Liver (tissue), 9 donors: Measurements from ENCODE around the gene ZNF346. TPM values are rescaled to one million over a fixed set of nuclear protein-coding genes. Genes with fewer than 3 reads are reported as not detected.

Experiments
- DNase-seq: peaks from one replicate; pipeline ENCODE4 v3.0.0-alpha.2; 2017; ENCODE audit warnings: low spot score
- H3K27ac ChIP-seq, 2 donors: one replicate each; pipeline ENCODE4 v1.7.0; 2013; ENCODE audit warnings: inconsistent platforms in 2 of 2, low read length in 2 of 2, control low read depth in 1 of 2, low read depth in 1 of 2, mild to moderate bottlenecking in 1 of 2
- H3K27me3 ChIP-seq, 4 donors: one replicate each; pipeline versions ENCODE4 v1.6.1 to v1.7.0; 2013; ENCODE audit warnings: low read length in 3 of 4, inconsistent platforms in 1 of 4, mild to moderate bottlenecking in 1 of 4, moderate library complexity in 1 of 4; ENCODE audit not compliant: control insufficient read depth in 4 of 4, insufficient read depth in 4 of 4
- H3K36me3 ChIP-seq, 4 donors: one replicate each; pipeline versions ENCODE4 v1.6.1 to v1.7.0; 2013; ENCODE audit warnings: low read length in 3 of 4, mild to moderate bottlenecking in 3 of 4, low read depth in 1 of 4, moderate library complexity in 1 of 4; ENCODE audit not compliant: control insufficient read depth in 4 of 4, insufficient read depth in 3 of 4
- H3K4me1 ChIP-seq, 4 donors: one replicate each; pipeline versions ENCODE4 v1.6.1 to v1.7.0; 2013; ENCODE audit warnings: low read length in 3 of 4, mild to moderate bottlenecking in 3 of 4, moderate library complexity in 1 of 4; ENCODE audit not compliant: control insufficient read depth in 4 of 4, insufficient read depth in 4 of 4
- H3K4me3 ChIP-seq, 3 donors: one replicate each; pipeline versions ENCODE4 v1.6.1 to v1.7.0; 2013; ENCODE audit warnings: low read length in 3 of 3, control low read depth in 1 of 3, low read depth in 1 of 3, mild to moderate bottlenecking in 1 of 3
- H3K9ac ChIP-seq, 2 donors: one replicate each; pipeline ENCODE4 v1.7.0; 2013; ENCODE audit warnings: low read length in 2 of 2, mild to moderate bottlenecking in 2 of 2, moderate library complexity in 2 of 2, control low read depth in 1 of 2, low read depth in 1 of 2
- H3K9me3 ChIP-seq, 4 donors: one replicate each; pipeline versions ENCODE4 v1.6.1 to v1.7.0; 2013; ENCODE audit warnings: low read length in 3 of 4; ENCODE audit not compliant: control insufficient read depth in 4 of 4
- ATF3 ChIP-seq: IDR thresholded peaks from 2 replicates; pipeline ENCODE4 v1.6.1; 2016; ENCODE audit warnings: antibody characterized with exemption
- CTCF ChIP-seq: fragments of 150-350 bp; IDR thresholded peaks from 2 replicates; pipeline ENCODE4 v1.5.1; 2017; ENCODE audit warnings: improper control_type of control experiment, low read depth, low read length; ENCODE audit not compliant: missing input control
- EGR1 ChIP-seq, 2 donors: IDR thresholded peaks; 2 replicates each; pipeline ENCODE4 v1.6.1; 2016 to 2018; ENCODE audit warnings: antibody characterized with exemption in 2 of 2, low read depth in 2 of 2
- FOXA1 ChIP-seq: IDR thresholded peaks from 2 replicates; pipeline ENCODE4 v1.6.1; 2016; ENCODE audit warnings: antibody characterized with exemption
- FOXA2 ChIP-seq: IDR thresholded peaks from 2 replicates; pipeline ENCODE4 v1.6.1; 2016; ENCODE audit warnings: antibody characterized with exemption
- GABPA ChIP-seq, 2 donors: IDR thresholded peaks in 1 of 2; conservative IDR thresholded peaks in 1 of 2; 2 replicates each; pipeline ENCODE4 v1.6.1; 2016; ENCODE audit warnings: antibody characterized with exemption in 2 of 2, mild to moderate bottlenecking in 1 of 2, moderate library complexity in 1 of 2
- HNF4A ChIP-seq, 2 donors: conservative IDR thresholded peaks; 2 replicates each; pipeline ENCODE4 v1.6.1; 2016; ENCODE audit warnings: antibody characterized with exemption in 2 of 2, mild to moderate bottlenecking in 2 of 2
- HNF4G ChIP-seq: IDR thresholded peaks from 2 replicates; pipeline ENCODE4 v1.6.1; 2016; ENCODE audit warnings: antibody characterized with exemption
- JUND ChIP-seq, 2 donors: IDR thresholded peaks; 2 replicates each; pipeline ENCODE4 v1.6.1; 2016; ENCODE audit warnings: antibody characterized with exemption in 2 of 2
- MAX ChIP-seq: IDR thresholded peaks from 2 replicates; pipeline ENCODE4 v1.6.1; 2016; ENCODE audit warnings: antibody characterized with exemption
- NR2F2 ChIP-seq: IDR thresholded peaks from 2 replicates; pipeline ENCODE4 v1.6.1; 2016; ENCODE audit warnings: antibody characterized with exemption
- RAD21 ChIP-seq, 2 donors: IDR thresholded peaks; 2 replicates each; pipeline ENCODE4 v1.6.1; 2016; ENCODE audit warnings: antibody characterized with exemption in 2 of 2, mild to moderate bottlenecking in 2 of 2
- RXRA ChIP-seq, 2 donors: IDR thresholded peaks; 2 replicates each; pipeline ENCODE4 v1.6.1; 2017 to 2018; ENCODE audit warnings: antibody characterized with exemption in 2 of 2, mild to moderate bottlenecking in 1 of 2
- SP1 ChIP-seq: IDR thresholded peaks from 2 replicates; pipeline ENCODE4 v1.6.1; 2018; ENCODE audit warnings: antibody characterized with exemption, mild to moderate bottlenecking
- TAF1 ChIP-seq: conservative IDR thresholded peaks from 2 replicates; pipeline ENCODE4 v1.6.1; 2016; ENCODE audit warnings: antibody characterized with exemption, mild to moderate bottlenecking
- YY1 ChIP-seq: IDR thresholded peaks from 2 replicates; pipeline ENCODE4 v1.6.1; 2016; ENCODE audit warnings: antibody characterized with exemption, mild to moderate bottlenecking
- ZBTB33 ChIP-seq: IDR thresholded peaks from 2 replicates; pipeline ENCODE4 v1.6.1; 2016; ENCODE audit warnings: antibody characterized with exemption
- WGBS: extraction: QIAGEN DNeasy Blood & Tissue Kit; methylation state at CpG from one replicate; pipeline ENCODE4 v1.1.7; 2013; 5-methylcytosine and 5-hydroxymethylcytosine counted together
- polyA plus RNA-seq, 2 donors: library from polyadenylated mRNA; stranded (reverse) in 1 of 2; unstranded in 1 of 2; fragments of 200-250 nt in 1 of 2; fragments of >200 nt in 1 of 2; fragmentation: Nextera tagmentation in 1 of 2; extraction: Ambion mirVana in 1 of 2; gene quantifications; one replicate each; pipeline versions ENCODE4 v1.2.1 to v1.2.3, GENCODE V29; 2013 to 2015
- total RNA-seq, 2 donors: library from RNA; depleted of rRNA; stranded (reverse); fragments of >200 nt; gene quantifications; one replicate each; pipeline ENCODE4 v1.2.3, GENCODE V29; 2014
- donor health status: healthy.
- donor health status: healthy.
- donor health status: healthy.
- donor health status: healthy.
- donor health status: healthy.

ZNF346 gene
- total and polyA plus RNA-seq, 4 donors: 3.7 to 11.0 (median 6.4) TPM

GRCh38 chr5:177004961-177005360, 17.5 kb upstream of the ZNF346 start:
- WGBS: 86% methylated on average over 10 of the region's 10 CpGs
- Histone ChIP-seq H3K9me3 (no peaks in the 10 kb centered on the region), H3K4me1 (peaks cover 3 to 16% (median 12%) of the 10 kb centered on the region in 4 donors), H3K4me3 (peak overlapping the region in 1 of 3 donors; percentile 93), H3K36me3 (peaks cover 0 to 2% (median 0%) of the 10 kb centered on the region in 4 donors), H3K9ac (no peak overlapping the region), H3K27me3 (no peaks in the 10 kb centered on the region), H3K27ac (no peak overlapping the region)
- TF ChIP-seq ZBTB33 (no peak), HNF4A (conservative IDR thresholded peaks at IDR 0.05) (peak; percentile 10 to 16), SP1 (no peak)
- DNase-seq: no peak

GRCh38 chr5:177005619-177006264, 16.8 kb upstream of the ZNF346 start:
- Histone ChIP-seq H3K27me3 (no peaks in the 10 kb centered on the region), H3K27ac (peak overlapping the region; percentile 92), H3K36me3 (peaks cover 0 to 3% (median 0%) of the 10 kb centered on the region in 4 donors), H3K4me1 (peaks cover 3 to 16% (median 12%) of the 10 kb centered on the region in 4 donors), H3K9ac (peak overlapping the region; percentile 73 to 81), H3K9me3 (no peaks in the 10 kb centered on the region), H3K4me3 (peak overlapping the region; percentile 79 to 93 (median 90))
- DNase-seq: peak; percentile 74
- WGBS: under 1% methylated on average over 51 of the region's 51 CpGs
- no peak for TF ChIP-seq TAF1
- TF ChIP-seq ZBTB33: no peak
- TF ChIP-seq MAX: no peak
- no peak for TF ChIP-seq SP1
- no peak for TF ChIP-seq NR2F2
- no peak for TF ChIP-seq HNF4A (conservative IDR thresholded peaks at IDR 0.05)
- TF ChIP-seq FOXA2: no peak
- no peak for TF ChIP-seq HNF4G
- TF ChIP-seq EGR1 (IDR thresholded peaks at IDR 0.05; ENCODE audit: low read depth in 2 of 2): peak; percentile 32 to 80
- no peak for TF ChIP-seq GABPA (IDR thresholded peaks at IDR 0.05 in 1 of 2, conservative IDR thresholded peaks at IDR 0.05 in 1 of 2)
- TF ChIP-seq RAD21 (IDR thresholded peaks at IDR 0.05): no peak
- peak; percentile 35 for TF ChIP-seq CTCF
- TF ChIP-seq YY1: no peak
- TF ChIP-seq RXRA (IDR thresholded peaks at IDR 0.05): no peak
- no peak for TF ChIP-seq FOXA1
- no peak for TF ChIP-seq JUND (IDR thresholded peaks at IDR 0.05)
- TF ChIP-seq ATF3: no peak
